Mesenchymal stem cell (in vitro differentiated cells and primary cell): ENCODE measurements around the gene KYNU.
"Not testable (repeated sequence)": the region's sequence is repeated elsewhere in the genome, so short reads cannot be mapped to it uniquely, and the experiment has no call there.

Experiments used
- DNase-seq: peaks from one replicate; pipeline ENCODE4 v3.0.0-alpha.2; 2013
- H2AFZ ChIP-seq: one replicate; pipeline ENCODE4 v1.6.1; 2013; ENCODE audit warnings: low read depth, mild to moderate bottlenecking, control low read depth, inconsistent platforms, low read length, moderate library complexity
- H2AK5ac ChIP-seq: 2 replicates; pipeline ENCODE4 v1.6.1; 2013; ENCODE audit warnings: low read length, moderate library complexity, mild to moderate bottlenecking, inconsistent platforms; ENCODE audit not compliant: severe bottlenecking
- H2BK120ac ChIP-seq: one replicate; pipeline ENCODE4 v1.6.1; 2013; ENCODE audit warnings: low read depth, mild to moderate bottlenecking, inconsistent platforms, low read length, moderate library complexity
- H2BK12ac ChIP-seq, 2 experiments: one replicate each; pipeline ENCODE4 v1.6.1; 2013; ENCODE audit warnings: inconsistent platforms in 2 of 2, low read length in 2 of 2, mild to moderate bottlenecking in 2 of 2, moderate library complexity in 2 of 2, control low read depth in 1 of 2
- H2BK15ac ChIP-seq: one replicate; pipeline ENCODE4 v1.6.1; 2013; ENCODE audit warnings: mild to moderate bottlenecking, low read depth, inconsistent platforms; ENCODE audit not compliant: poor library complexity, severe bottlenecking
- H2BK5ac ChIP-seq: 2 replicates; pipeline ENCODE4 v1.6.1; 2013; ENCODE audit warnings: low read depth, mild to moderate bottlenecking, low read length, control low read depth, inconsistent platforms; ENCODE audit not compliant: poor library complexity, severe bottlenecking
- H3K14ac ChIP-seq, 2 experiments: one replicate each; pipeline ENCODE4 v1.6.1; 2013; ENCODE audit warnings: inconsistent platforms in 2 of 2, low read length in 2 of 2, control low read depth in 1 of 2, mild to moderate bottlenecking in 1 of 2, moderate library complexity in 1 of 2
- H3K18ac ChIP-seq, 2 experiments: one replicate each; pipeline ENCODE4 v1.6.1; 2013; ENCODE audit warnings: inconsistent platforms in 2 of 2, low read length in 2 of 2, control low read depth in 1 of 2, low read depth in 1 of 2, mild to moderate bottlenecking in 1 of 2
- H3K23ac ChIP-seq, 2 experiments: one replicate each; pipeline ENCODE4 v1.6.1; 2013; ENCODE audit warnings: inconsistent platforms in 2 of 2, low read length in 2 of 2, mild to moderate bottlenecking in 2 of 2, moderate library complexity in 2 of 2, control low read depth in 1 of 2
- H3K27ac ChIP-seq: 2 replicates; pipeline ENCODE4 v1.5.1; 2013; ENCODE audit warnings: mild to moderate bottlenecking, moderate library complexity, low read length, control low read depth, inconsistent platforms; ENCODE audit not compliant: poor library complexity, severe bottlenecking
- H3K27me3 ChIP-seq, 2 experiments: 2 replicates each; pipeline versions ENCODE4 v1.6.1 to v1.7.0; 2013; ENCODE audit warnings: low read length in 2 of 2, mild to moderate bottlenecking in 2 of 2, moderate library complexity in 2 of 2, control low read depth in 1 of 2, inconsistent platforms in 1 of 2; ENCODE audit not compliant: control insufficient read depth in 1 of 2, insufficient read depth in 1 of 2
- H3K36me3 ChIP-seq, 2 experiments: 2 replicates each; pipeline versions ENCODE4 v1.6.1 to v1.7.0; 2013; ENCODE audit warnings: low read length in 2 of 2, control low read depth in 1 of 2, inconsistent platforms in 1 of 2, low read depth in 1 of 2, mild to moderate bottlenecking in 1 of 2; ENCODE audit not compliant: insufficient read depth in 2 of 2, control insufficient read depth in 1 of 2
- H3K4ac ChIP-seq, 2 experiments: one replicate each; pipeline ENCODE4 v1.6.1; 2013; ENCODE audit warnings: inconsistent platforms in 2 of 2, low read length in 2 of 2, mild to moderate bottlenecking in 2 of 2, moderate library complexity in 2 of 2, control low read depth in 1 of 2, low read depth in 1 of 2
- H3K4me1 ChIP-seq: 2 replicates; pipeline ENCODE4 v1.6.1; 2013; ENCODE audit warnings: low read depth, low read length, control low read depth; ENCODE audit not compliant: control insufficient read depth, insufficient read depth
- H3K4me2 ChIP-seq: 2 replicates; pipeline ENCODE4 v1.6.1; 2013; ENCODE audit warnings: low read length, mild to moderate bottlenecking, inconsistent platforms; ENCODE audit not compliant: poor library complexity, severe bottlenecking
- H3K4me3 ChIP-seq, 2 experiments: 2 replicates each; pipeline versions ENCODE4 v1.5.1 to v1.7.0; 2013; ENCODE audit warnings: low read length in 2 of 2, mild to moderate bottlenecking in 2 of 2, control low read depth in 1 of 2, low read depth in 1 of 2; ENCODE audit not compliant: insufficient read depth in 1 of 2
- H3K79me1 ChIP-seq: replicated peaks from 2 replicates; pipeline ENCODE4 v1.6.1; 2013; ENCODE audit warnings: mild to moderate bottlenecking, control low read depth, low read length, inconsistent platforms; ENCODE audit not compliant: poor library complexity, severe bottlenecking
- H3K9ac ChIP-seq: 2 replicates; pipeline ENCODE4 v1.7.0; 2013; ENCODE audit warnings: mild to moderate bottlenecking, low read length, moderate library complexity
- H3K9me3 ChIP-seq: 2 replicates; pipeline ENCODE4 v1.7.0; 2013; ENCODE audit warnings: mild to moderate bottlenecking, low read length; ENCODE audit not compliant: control insufficient read depth
- H4K8ac ChIP-seq: one replicate; pipeline ENCODE4 v1.6.1; 2013; ENCODE audit warnings: inconsistent platforms, mild to moderate bottlenecking, low read length, moderate library complexity
- H4K91ac ChIP-seq: one replicate; pipeline ENCODE4 v1.6.1; 2013; ENCODE audit warnings: mild to moderate bottlenecking, low read length, inconsistent platforms
- WGBS: methylation state at CpG from one replicate; pipeline ENCODE4 v1.1.7; 2013; ENCODE audit warnings: mixed read lengths; 5-methylcytosine and 5-hydroxymethylcytosine counted together

The KYNU gene

DNA sequence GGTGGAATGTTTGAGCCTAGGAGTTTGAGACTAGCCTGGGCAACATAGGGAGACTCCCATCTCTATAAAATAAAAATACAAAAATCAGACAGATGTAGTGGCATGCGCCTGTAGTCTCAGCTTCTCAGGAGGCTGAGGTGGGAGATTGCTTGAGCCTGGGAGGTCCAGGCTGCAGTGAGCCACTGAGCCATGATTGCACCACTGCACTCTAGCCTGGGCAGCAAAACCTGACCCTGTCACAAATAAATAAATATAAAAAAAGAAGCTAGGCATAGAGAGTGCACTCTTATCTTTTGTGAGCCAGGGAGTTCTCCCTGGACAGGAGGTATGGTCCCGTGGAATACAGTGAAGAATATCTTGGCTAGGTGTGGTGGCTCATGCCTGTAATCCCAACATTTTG, 11.0 kb upstream of the KYNU start:
- no peak for DNase-seq
- 98% methylated on average over 2 of the region's 2 CpGs for WGBS
- no peaks in the 10 kb centered on the region for H3K27me3 ChIP-seq

DNA sequence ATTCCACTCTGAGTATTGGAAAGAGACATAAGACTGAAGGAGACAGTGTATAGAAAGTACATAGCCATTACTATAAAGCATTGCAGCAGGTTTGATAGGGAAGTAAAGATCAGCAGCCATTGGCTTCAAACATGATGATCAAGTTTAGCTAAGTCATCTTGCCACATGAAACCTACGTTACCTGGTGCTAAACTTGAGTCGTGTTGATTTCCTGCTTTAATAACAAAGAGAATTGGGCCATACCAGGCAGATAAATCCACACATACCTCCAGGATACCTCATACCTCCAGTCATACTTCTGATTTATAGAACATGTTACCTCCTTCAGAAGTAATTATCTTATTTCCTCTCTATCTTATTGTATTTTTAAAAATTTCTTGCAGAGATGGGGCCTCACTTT, 10.3 kb upstream of the KYNU start:
- H2BK15ac ChIP-seq = no peak overlapping the region
- no peak overlapping the region for H3K14ac ChIP-seq
- H3K9ac ChIP-seq = no peak overlapping the region
- no peak overlapping the region for H3K4me2 ChIP-seq
- no peaks in the 10 kb centered on the region for H3K36me3 ChIP-seq
- H3K27ac ChIP-seq = no peak overlapping the region
- H3K9me3 ChIP-seq = no peaks in the 10 kb centered on the region
- H2BK5ac ChIP-seq = no peak overlapping the region
- H3K23ac ChIP-seq = no peak overlapping the region
- H2BK120ac ChIP-seq = no peak overlapping the region
- DNase-seq = no peak
- peaks cover 1% of the 10 kb centered on the region for H3K4me1 ChIP-seq
- H3K18ac ChIP-seq = no peak overlapping the region
- no peak overlapping the region for H3K4ac ChIP-seq
- no peak overlapping the region for H2BK12ac ChIP-seq
- H4K91ac ChIP-seq = no peak overlapping the region
- no peak overlapping the region for H2AFZ ChIP-seq
- no peaks in the 10 kb centered on the region for H3K27me3 ChIP-seq
- H2AK5ac ChIP-seq = no peak overlapping the region
- H3K79me1 ChIP-seq = no peaks in the 10 kb centered on the region
- 99% methylated on average over 2 of the region's 2 CpGs for WGBS
- no peak overlapping the region for H4K8ac ChIP-seq
- no peak overlapping the region for H3K4me3 ChIP-seq

More for the DNA sequence above, 11.0 kb upstream of the KYNU start:
- peak overlapping the region; percentile 81 for H3K9ac ChIP-seq
- H4K8ac ChIP-seq = no peak overlapping the region
- H3K79me1 ChIP-seq = no peaks in the 10 kb centered on the region
- H2BK12ac ChIP-seq = no peak overlapping the region
- H3K14ac ChIP-seq = no peak overlapping the region
- H3K4me2 ChIP-seq = no peak overlapping the region
- H3K9me3 ChIP-seq = no peaks in the 10 kb centered on the region
- peak overlapping the region in 1 of 2 experiments; percentile 49 for H3K4ac ChIP-seq
- peak overlapping the region in 1 of 2 experiments; percentile 64 for H3K18ac ChIP-seq
- H2BK15ac ChIP-seq = no peak overlapping the region
- H4K91ac ChIP-seq = no peak overlapping the region
- no peak overlapping the region for H2BK5ac ChIP-seq
- no peak overlapping the region for H2BK120ac ChIP-seq
- H3K36me3 ChIP-seq = no peaks in the 10 kb centered on the region
- H2AFZ ChIP-seq = no peak overlapping the region
- peak overlapping the region in 1 of 2 experiments; percentile 62 for H3K4me3 ChIP-seq
- no peak overlapping the region for H3K27ac ChIP-seq
- no peak overlapping the region for H2AK5ac ChIP-seq
- H3K4me1 ChIP-seq = peaks cover 1% of the 10 kb centered on the region
- no peak overlapping the region for H3K23ac ChIP-seq

DNA sequence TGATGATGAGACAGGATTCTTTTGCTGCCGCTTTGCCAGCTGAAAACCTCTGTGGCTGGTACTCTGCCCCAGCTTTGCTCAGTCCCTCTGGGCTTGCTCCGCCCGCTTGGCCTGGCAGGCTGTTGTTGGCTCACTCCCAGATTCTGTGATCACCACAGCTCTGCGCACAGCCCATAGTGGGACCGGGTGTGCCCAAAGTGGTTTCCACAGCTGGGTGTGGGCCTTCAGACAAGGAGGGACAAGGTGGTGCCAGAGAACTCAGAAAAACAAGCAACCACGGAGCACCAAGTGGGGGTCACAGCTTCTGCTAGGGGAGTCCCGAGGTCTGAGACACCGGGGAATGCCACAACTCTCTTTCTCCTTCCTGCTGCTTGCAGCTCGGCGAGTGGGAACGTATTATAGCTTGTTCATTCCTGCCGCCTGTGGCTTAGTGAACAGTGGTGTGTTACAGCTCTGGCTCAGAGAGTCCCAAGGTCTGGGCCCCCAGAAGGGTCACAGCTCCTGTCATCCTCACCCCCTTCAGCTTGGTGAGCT, 9.2 kb upstream of the KYNU start:
- no peaks in the 10 kb centered on the region for H3K79me1 ChIP-seq
- peak overlapping the region in 1 of 2 experiments; percentile 71 for H2BK12ac ChIP-seq
- H3K4me2 ChIP-seq = no peak overlapping the region
- peak overlapping the region in 1 of 2 experiments; percentile 7 for H3K14ac ChIP-seq
- no peaks in the 10 kb centered on the region for H3K9me3 ChIP-seq
- no peak overlapping the region for H3K23ac ChIP-seq
- no peak overlapping the region for H2BK120ac ChIP-seq
- no peak overlapping the region for H4K91ac ChIP-seq
- no peak overlapping the region for H2AK5ac ChIP-seq
- peak overlapping the region in 1 of 2 experiments; percentile 73 for H3K18ac ChIP-seq
- peak overlapping the region; percentile 12 for H4K8ac ChIP-seq
- H3K36me3 ChIP-seq = no peaks in the 10 kb centered on the region
- DNase-seq = no peak
- H2BK5ac ChIP-seq = no peak overlapping the region
- H2BK15ac ChIP-seq = no peak overlapping the region
- peak overlapping the region; percentile 7 for H3K9ac ChIP-seq
- H3K4me1 ChIP-seq = peaks cover 1% of the 10 kb centered on the region
- WGBS = 92% methylated on average over 12 of the region's 12 CpGs
- no peak overlapping the region for H3K4me3 ChIP-seq
- no peaks in the 10 kb centered on the region for H3K27me3 ChIP-seq
- peak overlapping the region in 1 of 2 experiments; percentile 3 for H3K4ac ChIP-seq
- H2AFZ ChIP-seq = peak overlapping the region; percentile 58
- H3K27ac ChIP-seq = no peak overlapping the region

DNA sequence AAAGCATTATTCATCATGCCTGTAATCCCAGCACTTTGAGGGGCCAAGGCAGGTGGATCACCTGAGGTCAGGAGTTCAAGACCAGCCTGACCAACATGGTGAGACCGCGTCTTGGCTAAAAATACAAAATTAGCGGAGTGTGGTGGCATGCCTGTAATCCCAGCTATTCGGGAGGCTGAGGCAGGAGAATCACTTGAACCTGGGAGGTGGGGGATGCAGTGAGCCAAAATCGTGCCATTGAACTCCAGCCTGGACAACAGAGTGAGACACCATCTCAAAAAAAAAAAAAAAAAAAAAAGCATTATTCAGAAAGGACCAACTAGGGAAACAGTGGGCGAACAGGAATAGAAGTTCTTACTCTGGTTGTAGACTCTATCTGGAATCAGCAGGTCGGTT, 8.4 kb upstream of the KYNU start:
- not testable (repeated sequence) for H2BK120ac ChIP-seq, H3K27me3 ChIP-seq, H2BK5ac ChIP-seq, H3K79me1 ChIP-seq, H2AK5ac ChIP-seq, H3K4me3 ChIP-seq, H3K18ac ChIP-seq, H2AFZ ChIP-seq, H2BK12ac ChIP-seq, H3K4me1 ChIP-seq, H3K9ac ChIP-seq, H3K36me3 ChIP-seq, H4K8ac ChIP-seq, H4K91ac ChIP-seq, H3K4ac ChIP-seq, DNase-seq, H3K9me3 ChIP-seq, H3K23ac ChIP-seq, H3K27ac ChIP-seq, H3K4me2 ChIP-seq, H2BK15ac ChIP-seq, H3K14ac ChIP-seq
- WGBS = 99% methylated on average over 4 of the region's 7 CpGs
